Adrenal gland (tissue), 5 donors: Measurements from ENCODE around the gene MBNL1.

Experiments
- POLR2A ChIP-seq, 2 donors: fragments of 450-650 bp; IDR thresholded peaks; one replicate each; pipeline ENCODE4 v1.6.1; 2017; ENCODE audit warnings: antibody characterized with exemption in 2 of 2, mild to moderate bottlenecking in 2 of 2, moderate library complexity in 1 of 2
- TF ChIP-seq, protein P1 (sequence below), 6 experiments: fragments of 450-650 bp in 4 of 6; fragments of 200-600 bp in 2 of 6; sonication (generic) in 1 of 6; IDR thresholded peaks; 1 replicate in 5 of 6; 2 replicates in 1 of 6; pipeline versions ENCODE4 v1.5.1 to v1.8.0; 2016 to 2021; ENCODE audit warnings: antibody characterized with exemption in 6 of 6, mild to moderate bottlenecking in 2 of 6, moderate library complexity in 1 of 6
- donor health status: DM: no; HTN: no; CAD: no.

DNA sequence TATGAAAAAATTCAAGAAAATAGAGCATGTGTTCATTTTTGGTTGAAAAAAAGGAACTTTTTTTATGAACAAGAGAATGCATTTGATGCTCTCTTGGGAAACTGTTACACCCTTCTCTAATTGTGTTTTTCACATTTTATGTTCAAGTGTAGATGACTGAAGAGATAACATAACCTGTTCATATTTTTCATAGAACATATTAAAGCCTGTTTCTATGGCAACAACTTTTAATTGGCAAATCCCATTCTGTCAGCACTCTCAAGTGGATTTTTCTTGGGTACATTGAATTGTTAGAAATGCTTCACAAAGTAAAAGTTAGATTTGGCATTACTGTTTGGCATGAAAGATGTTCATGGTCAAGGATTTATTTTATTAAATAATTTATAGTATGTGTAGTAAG lies 117.5 kb downstream of the MBNL1 start:
- TF ChIP-seq, protein P1, sequence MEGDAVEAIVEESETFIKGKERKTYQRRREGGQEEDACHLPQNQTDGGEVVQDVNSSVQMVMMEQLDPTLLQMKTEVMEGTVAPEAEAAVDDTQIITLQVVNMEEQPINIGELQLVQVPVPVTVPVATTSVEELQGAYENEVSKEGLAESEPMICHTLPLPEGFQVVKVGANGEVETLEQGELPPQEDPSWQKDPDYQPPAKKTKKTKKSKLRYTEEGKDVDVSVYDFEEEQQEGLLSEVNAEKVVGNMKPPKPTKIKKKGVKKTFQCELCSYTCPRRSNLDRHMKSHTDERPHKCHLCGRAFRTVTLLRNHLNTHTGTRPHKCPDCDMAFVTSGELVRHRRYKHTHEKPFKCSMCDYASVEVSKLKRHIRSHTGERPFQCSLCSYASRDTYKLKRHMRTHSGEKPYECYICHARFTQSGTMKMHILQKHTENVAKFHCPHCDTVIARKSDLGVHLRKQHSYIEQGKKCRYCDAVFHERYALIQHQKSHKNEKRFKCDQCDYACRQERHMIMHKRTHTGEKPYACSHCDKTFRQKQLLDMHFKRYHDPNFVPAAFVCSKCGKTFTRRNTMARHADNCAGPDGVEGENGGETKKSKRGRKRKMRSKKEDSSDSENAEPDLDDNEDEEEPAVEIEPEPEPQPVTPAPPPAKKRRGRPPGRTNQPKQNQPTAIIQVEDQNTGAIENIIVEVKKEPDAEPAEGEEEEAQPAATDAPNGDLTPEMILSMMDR (IDR thresholded peaks at IDR 0.05), result no peak
- no peak for TF ChIP-seq POLR2A (IDR thresholded peaks at IDR 0.05)
